Vagina (tissue), 2 donors: ENCODE measurements around the gene SURF1.

ENCODE experiments used
- CTCF ChIP-seq, 3 experiments: fragments of 450-650 bp in 2 of 3; fragments of 200-600 bp in 1 of 3; sonication (generic) in 1 of 3; IDR thresholded peaks; one replicate each; pipeline ENCODE4 v1.5.1; 2017 to 2019; ENCODE audit warnings: antibody characterized with exemption in 3 of 3, mild to moderate bottlenecking in 2 of 3, moderate library complexity in 2 of 3
- POLR2A ChIP-seq, 2 donors: fragments of 450-650 bp; IDR thresholded peaks; one replicate each; pipeline ENCODE4 v1.6.1; 2017; ENCODE audit warnings: antibody characterized with exemption in 2 of 2, mild to moderate bottlenecking in 2 of 2, moderate library complexity in 2 of 2
- POLR2AphosphoS5 ChIP-seq, 2 donors: sonication (generic); formaldehyde crosslinking; IDR thresholded peaks; one replicate each; pipeline ENCODE4 v1.9.0; 2017; ENCODE audit warnings: antibody characterized with exemption in 2 of 2, mild to moderate bottlenecking in 2 of 2, low read depth in 1 of 2; ENCODE audit not compliant: insufficient read depth in 1 of 2

DNA sequence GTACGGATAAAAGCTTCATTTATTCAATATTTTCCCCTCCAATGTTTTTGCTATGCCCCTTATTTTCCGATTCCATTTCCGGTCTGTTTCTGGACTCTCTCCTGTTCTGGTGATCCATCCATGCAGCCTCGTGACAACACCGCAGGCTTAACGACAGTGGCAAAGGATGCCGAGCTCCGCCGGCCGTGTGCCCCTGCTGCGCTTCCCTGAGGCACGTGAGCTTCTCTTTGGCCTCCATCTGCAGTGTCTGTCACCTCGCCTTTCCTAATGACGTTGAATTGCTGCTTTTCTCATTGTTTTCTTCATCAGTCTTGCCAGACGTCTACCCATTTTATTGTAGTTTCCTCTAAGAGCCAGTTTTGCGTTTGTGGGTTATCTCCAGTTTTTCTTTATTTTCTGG is 49.0 kb downstream of the SURF1 start:
- TF ChIP-seq CTCF (IDR thresholded peaks at IDR 0.05), result no peak
- no peak for TF ChIP-seq POLR2AphosphoS5 (IDR thresholded peaks at IDR 0.05; ENCODE audit: insufficient read depth in 1 of 2, low read depth in 1 of 2)
- no peak for TF ChIP-seq POLR2A (IDR thresholded peaks at IDR 0.05)
